Skin epidermis (tissue), 12 donors: ENCODE measurements around the gene LPCAT1.

Experiments used
- H3K27ac ChIP-seq, 21 experiments: fragments of 200-600 bp; sonication (generic) in 11 of 21; one replicate each; pipeline ENCODE4 v1.5.0; 2020; ENCODE audit warnings: mild to moderate bottlenecking in 3 of 21, inconsistent platforms in 2 of 21, moderate library complexity in 2 of 21
- H3K4me3 ChIP-seq, 7 experiments: fragments of 200-600 bp; sonication (generic) in 2 of 7; one replicate each; pipeline ENCODE4 v1.5.0; 2020; ENCODE audit warnings: inconsistent platforms in 2 of 7, mild to moderate bottlenecking in 2 of 7, moderate library complexity in 1 of 7

LPCAT1 gene

GRCh38 chr5:1555011-1555807 is 31.4 kb upstream of the LPCAT1 start:
- H3K27ac ChIP-seq: no peak overlapping the region

GRCh38 chr5:1554410-1554967 is 30.7 kb upstream of the LPCAT1 start:
- no peak overlapping the region for H3K27ac ChIP-seq
- no peak overlapping the region for H3K4me3 ChIP-seq

More at GRCh38 chr5:1555011-1555807, 31.4 kb upstream of the LPCAT1 start:
- H3K4me3 ChIP-seq: no peak overlapping the region

GRCh38 chr5:1553539-1554409 is 30.0 kb upstream of the LPCAT1 start:
- H3K27ac ChIP-seq: no peak overlapping the region
- H3K4me3 ChIP-seq: no peak overlapping the region

GRCh38 chr5:1552521-1553255 is 28.9 kb upstream of the LPCAT1 start:
- Histone ChIP-seq H3K4me3 (peak overlapping the region in 1 of 7 experiments; percentile 2), H3K27ac (peak overlapping the region in 3 of 21 experiments; percentile 54 to 69 (median 65))

GRCh38 chr5:1551426-1552301 is 27.9 kb upstream of the LPCAT1 start:
- Histone ChIP-seq H3K4me3 (no peak overlapping the region), H3K27ac (peak overlapping the region in 2 of 21 experiments; percentile 14 to 30)

- H3K4me3 ChIP-seq: no peak overlapping the region
- H3K27ac ChIP-seq: no peak overlapping the region
These were observed 26.7 kb upstream of the LPCAT1 start for GRCh38 chr5:1550287-1551076.

- H3K27ac ChIP-seq: no peak overlapping the region
- H3K4me3 ChIP-seq: no peak overlapping the region
These were observed 25.8 kb upstream of the LPCAT1 start for GRCh38 chr5:1549475-1550030.

- Histone ChIP-seq H3K4me3 (no peak overlapping the region), H3K27ac (no peak overlapping the region)
These were observed 25.1 kb upstream of the LPCAT1 start for GRCh38 chr5:1548702-1549474.

GRCh38 chr5:1547655-1548054 is 23.9 kb upstream of the LPCAT1 start:
- Histone ChIP-seq H3K4me3 (no peak overlapping the region), H3K27ac (no peak overlapping the region)

GRCh38 chr5:1547236-1547635 is 23.5 kb upstream of the LPCAT1 start:
- no peak overlapping the region for H3K4me3 ChIP-seq
- no peak overlapping the region for H3K27ac ChIP-seq

GRCh38 chr5:1546556-1546955 is 22.8 kb upstream of the LPCAT1 start:
- H3K27ac ChIP-seq: no peak overlapping the region
- no peak overlapping the region for H3K4me3 ChIP-seq

GRCh38 chr5:1545805-1546355 is 22.1 kb upstream of the LPCAT1 start:
- H3K27ac ChIP-seq: no peak overlapping the region

GRCh38 chr5:1545126-1545804 is 21.5 kb upstream of the LPCAT1 start:
- H3K27ac ChIP-seq: no peak overlapping the region
- no peak overlapping the region for H3K4me3 ChIP-seq

More at GRCh38 chr5:1545805-1546355, 22.1 kb upstream of the LPCAT1 start:
- H3K4me3 ChIP-seq: no peak overlapping the region

- H3K4me3 ChIP-seq: no peak overlapping the region
- peak overlapping the region in 7 of 21 experiments; percentile 16 to 71 (median 30) for H3K27ac ChIP-seq
These were observed 20.7 kb upstream of the LPCAT1 start for GRCh38 chr5:1544294-1544961.
